ENCODE data around the gene SLC7A6OS. TPM values are rescaled to one million over a fixed set of nuclear protein-coding genes. Genes with fewer than 3 reads are reported as not detected.

The SLC7A6OS gene
- polyA plus RNA-seq, 3 donors: 9.3 to 10.5 (median 9.7) TPM

DNA sequence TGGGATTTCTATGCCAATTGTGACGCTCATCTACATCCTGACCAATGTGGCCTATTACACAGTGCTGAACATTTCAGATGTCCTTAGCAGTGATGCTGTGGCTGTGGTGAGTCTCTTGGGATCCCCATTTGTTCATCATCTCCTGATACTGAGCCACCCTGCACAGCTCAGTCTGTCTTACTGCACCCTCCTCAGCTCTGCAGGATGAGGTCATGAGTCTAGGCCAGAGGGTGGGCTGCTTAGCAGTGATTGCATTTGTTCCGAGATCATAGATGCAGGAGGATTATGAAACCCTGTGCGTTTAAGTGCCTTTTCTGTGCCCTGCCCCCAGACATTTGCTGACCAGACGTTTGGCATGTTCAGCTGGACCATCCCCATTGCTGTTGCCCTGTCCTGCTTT is 19.5 kb downstream of the SLC7A6OS start:
- intact Hi-C loops (cut with micrococcal nuclease): no loop called here
- H3K36me3 Mint-ChIP-seq: peaks cover 72 to 77% of the 10 kb centered on the region in 2 donors
- Histone ChIP-seq H3K27me3 (ENCODE audit: control insufficient read depth in 2 of 2, insufficient read depth in 2 of 2, low read length in 2 of 2) (no peaks in the 10 kb centered on the region), H3K4me1 (ENCODE audit: control insufficient read depth in 1 of 2, insufficient read depth in 2 of 2, low read length in 2 of 2) (peaks cover 36 to 38% of the 10 kb centered on the region in 2 donors), H3K9ac (ENCODE audit: insufficient read depth, low read length, poor library complexity, severe bottlenecking) (no peak overlapping the region), H4K20me1 (ENCODE audit: insufficient read depth, low read length) (no peaks in the 10 kb centered on the region), H3K4me3 (replicated peaks in 1 of 3; ENCODE audit: low read depth in 2 of 3, low read length in 3 of 3) (no peak overlapping the region), H3K79me2 (ENCODE audit: insufficient read depth, low read length) (peaks cover 12% of the 10 kb centered on the region), H2AFZ (ENCODE audit: insufficient read depth, low read depth, low read length, poor library complexity, severe bottlenecking) (no peak overlapping the region), H3K27ac (ENCODE audit: low read depth in 1 of 2, low read length in 2 of 2) (no peak overlapping the region), H3K36me3 (replicated peaks in 1 of 2; ENCODE audit: control insufficient read depth in 1 of 2, insufficient read depth in 2 of 2, low read length in 2 of 2) (peaks cover 48 to 80% of the 10 kb centered on the region in 2 donors), H3K4me2 (replicated peaks; ENCODE audit: extremely low read depth, low read length, poor library complexity, severe bottlenecking) (no peak overlapping the region), H3K9me3 (replicated peaks in 1 of 2; ENCODE audit: control insufficient read depth in 1 of 2, insufficient read depth in 1 of 2, low read length in 2 of 2) (no peaks in the 10 kb centered on the region)
- H3K27me3 Mint-ChIP-seq (ENCODE audit: low read depth in 3 of 3): no peaks in the 10 kb centered on the region
- peaks cover 42% of the 10 kb centered on the region for H3K4me1 Mint-ChIP-seq
- DNase-seq: no peak
- TF ChIP-seq, protein P1, sequence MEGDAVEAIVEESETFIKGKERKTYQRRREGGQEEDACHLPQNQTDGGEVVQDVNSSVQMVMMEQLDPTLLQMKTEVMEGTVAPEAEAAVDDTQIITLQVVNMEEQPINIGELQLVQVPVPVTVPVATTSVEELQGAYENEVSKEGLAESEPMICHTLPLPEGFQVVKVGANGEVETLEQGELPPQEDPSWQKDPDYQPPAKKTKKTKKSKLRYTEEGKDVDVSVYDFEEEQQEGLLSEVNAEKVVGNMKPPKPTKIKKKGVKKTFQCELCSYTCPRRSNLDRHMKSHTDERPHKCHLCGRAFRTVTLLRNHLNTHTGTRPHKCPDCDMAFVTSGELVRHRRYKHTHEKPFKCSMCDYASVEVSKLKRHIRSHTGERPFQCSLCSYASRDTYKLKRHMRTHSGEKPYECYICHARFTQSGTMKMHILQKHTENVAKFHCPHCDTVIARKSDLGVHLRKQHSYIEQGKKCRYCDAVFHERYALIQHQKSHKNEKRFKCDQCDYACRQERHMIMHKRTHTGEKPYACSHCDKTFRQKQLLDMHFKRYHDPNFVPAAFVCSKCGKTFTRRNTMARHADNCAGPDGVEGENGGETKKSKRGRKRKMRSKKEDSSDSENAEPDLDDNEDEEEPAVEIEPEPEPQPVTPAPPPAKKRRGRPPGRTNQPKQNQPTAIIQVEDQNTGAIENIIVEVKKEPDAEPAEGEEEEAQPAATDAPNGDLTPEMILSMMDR (IDR thresholded peaks at IDR 0.05): no peak
- H3K4me3 Mint-ChIP-seq: no peak overlapping the region
- H3K9me3 Mint-ChIP-seq: no peaks in the 10 kb centered on the region
- 64% methylated on average over 3 of the region's 4 CpGs for WGBS (ENCODE audit: insufficient coverage)
- H3K27ac Mint-ChIP-seq: peak overlapping the region in 1 of 7 donors; percentile 72

DNA sequence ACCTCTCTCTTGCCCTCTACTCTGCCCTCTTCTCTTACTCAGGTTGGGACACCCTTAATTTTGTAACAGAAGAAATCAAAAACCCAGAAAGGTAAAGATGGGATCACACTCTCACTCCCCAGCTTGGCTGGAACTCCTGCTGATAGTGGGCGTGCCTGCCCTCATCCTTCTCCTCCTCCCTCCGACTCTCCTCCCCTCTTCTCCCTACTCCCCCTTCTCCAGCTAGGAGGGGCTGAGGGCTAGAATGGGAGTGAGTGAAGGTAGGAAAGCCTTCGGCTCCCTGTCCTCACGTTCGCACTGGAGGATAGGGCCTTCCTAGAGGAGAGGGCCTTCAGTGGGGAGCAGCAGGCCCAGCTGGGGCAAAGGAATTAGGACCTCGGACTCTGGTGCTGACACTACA is 20.3 kb downstream of the SLC7A6OS start:
- Histone ChIP-seq H3K4me1 (ENCODE audit: control insufficient read depth in 1 of 2, insufficient read depth in 2 of 2, low read length in 2 of 2) (peaks cover 44 to 45% of the 10 kb centered on the region in 2 donors), H3K9me3 (replicated peaks in 1 of 2; ENCODE audit: control insufficient read depth in 1 of 2, insufficient read depth in 1 of 2, low read length in 2 of 2) (no peaks in the 10 kb centered on the region), H3K4me3 (replicated peaks in 1 of 3; ENCODE audit: low read depth in 2 of 3, low read length in 3 of 3) (no peak overlapping the region), H3K79me2 (ENCODE audit: insufficient read depth, low read length) (peaks cover 20% of the 10 kb centered on the region), H3K4me2 (replicated peaks; ENCODE audit: extremely low read depth, low read length, poor library complexity, severe bottlenecking) (no peak overlapping the region), H3K9ac (ENCODE audit: insufficient read depth, low read length, poor library complexity, severe bottlenecking) (no peak overlapping the region), H3K36me3 (replicated peaks in 1 of 2; ENCODE audit: control insufficient read depth in 1 of 2, insufficient read depth in 2 of 2, low read length in 2 of 2) (peaks cover 42 to 72% of the 10 kb centered on the region in 2 donors), H2AFZ (ENCODE audit: insufficient read depth, low read depth, low read length, poor library complexity, severe bottlenecking) (no peak overlapping the region), H3K27me3 (ENCODE audit: control insufficient read depth in 2 of 2, insufficient read depth in 2 of 2, low read length in 2 of 2) (no peaks in the 10 kb centered on the region), H4K20me1 (ENCODE audit: insufficient read depth, low read length) (no peaks in the 10 kb centered on the region), H3K27ac (ENCODE audit: low read depth in 1 of 2, low read length in 2 of 2) (peak overlapping the region in 1 of 2 donors; percentile 59)
- peaks cover 50% of the 10 kb centered on the region for H3K4me1 Mint-ChIP-seq
- TF ChIP-seq, protein P1 (IDR thresholded peaks at IDR 0.05): no peak
- no peak overlapping the region for H3K4me3 Mint-ChIP-seq
- no peaks in the 10 kb centered on the region for H3K27me3 Mint-ChIP-seq (ENCODE audit: low read depth in 3 of 3)
- WGBS (ENCODE audit: insufficient coverage): 100% methylated on average over 3 of the region's 6 CpGs
- peak overlapping the region in 6 of 7 donors; percentile 10 to 89 (median 78) for H3K27ac Mint-ChIP-seq
- peaks cover 65 to 69% of the 10 kb centered on the region in 2 donors for H3K36me3 Mint-ChIP-seq
- DNase-seq: no peak
- intact Hi-C loops (cut with micrococcal nuclease): no loop called here
- H3K9me3 Mint-ChIP-seq: no peaks in the 10 kb centered on the region
